ENCODE measurements around the gene CERS6. TPM values are rescaled to one million over a fixed set of nuclear protein-coding genes. Genes with fewer than 3 reads are reported as not detected.

The CERS6 gene
- total RNA-seq, 1 donor from 2014 or later, result 27.7 TPM

DNA sequence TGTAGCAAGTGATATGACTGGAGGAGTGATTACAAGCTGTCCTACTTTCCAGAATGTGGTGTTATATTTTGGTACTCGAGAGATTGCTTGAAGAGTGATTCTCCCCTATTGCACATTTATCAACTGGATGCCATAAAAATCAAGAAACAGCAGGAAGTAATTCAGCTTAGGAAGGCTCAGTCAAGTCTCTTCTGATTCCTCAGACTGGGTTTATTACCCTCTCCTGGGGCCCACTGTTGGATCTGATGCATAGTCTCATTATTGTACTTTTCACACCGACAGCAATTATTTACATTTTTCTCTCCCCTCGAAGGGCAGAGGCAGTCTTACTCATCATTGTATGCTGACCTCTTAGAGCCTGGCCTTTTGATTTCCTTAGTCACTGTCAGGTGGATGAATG, 355.6 kb downstream of the CERS6 start:
- Histone ChIP-seq H3K27ac (no peak overlapping the region), H3K4me3 (no peak overlapping the region), H3K9me3 (no peaks in the 10 kb centered on the region), H3K4me1 (no peaks in the 10 kb centered on the region), H3K36me3 (no peaks in the 10 kb centered on the region), H3K27me3 (no peaks in the 10 kb centered on the region)
- DNase-seq (ENCODE audit: extremely low spot score in 2 of 2), result no peak
- intact Hi-C loops (cut with DNase I), result no loop called here
- TF ChIP-seq POLR2AphosphoS5 (IDR thresholded peaks at IDR 0.05; ENCODE audit: insufficient read depth in 1 of 2, low read depth in 1 of 2) (no peak), POLR2A (IDR thresholded peaks at IDR 0.05) (no peak), CTCF (IDR thresholded peaks at IDR 0.05) (no peak)

- H3K27ac ChIP-seq, result no peak overlapping the region
- no peaks in the 10 kb centered on the region for H3K4me1 ChIP-seq
- intact Hi-C loops (cut with DNase I), result no loop called here
- TF ChIP-seq CTCF (IDR thresholded peaks at IDR 0.05) (no peak), POLR2A (IDR thresholded peaks at IDR 0.05) (no peak), POLR2AphosphoS5 (IDR thresholded peaks at IDR 0.05; ENCODE audit: insufficient read depth in 1 of 2, low read depth in 1 of 2) (no peak)
- no peaks in the 10 kb centered on the region for H3K36me3 ChIP-seq
- H3K27me3 ChIP-seq, result no peaks in the 10 kb centered on the region
- no peak for DNase-seq (ENCODE audit: extremely low spot score in 2 of 2)
- no peak overlapping the region for H3K4me3 ChIP-seq
- H3K9me3 ChIP-seq, result no peaks in the 10 kb centered on the region
These were observed 358.0 kb downstream of the CERS6 start for GRCh38 chr2:168814046-168814445.

DNA sequence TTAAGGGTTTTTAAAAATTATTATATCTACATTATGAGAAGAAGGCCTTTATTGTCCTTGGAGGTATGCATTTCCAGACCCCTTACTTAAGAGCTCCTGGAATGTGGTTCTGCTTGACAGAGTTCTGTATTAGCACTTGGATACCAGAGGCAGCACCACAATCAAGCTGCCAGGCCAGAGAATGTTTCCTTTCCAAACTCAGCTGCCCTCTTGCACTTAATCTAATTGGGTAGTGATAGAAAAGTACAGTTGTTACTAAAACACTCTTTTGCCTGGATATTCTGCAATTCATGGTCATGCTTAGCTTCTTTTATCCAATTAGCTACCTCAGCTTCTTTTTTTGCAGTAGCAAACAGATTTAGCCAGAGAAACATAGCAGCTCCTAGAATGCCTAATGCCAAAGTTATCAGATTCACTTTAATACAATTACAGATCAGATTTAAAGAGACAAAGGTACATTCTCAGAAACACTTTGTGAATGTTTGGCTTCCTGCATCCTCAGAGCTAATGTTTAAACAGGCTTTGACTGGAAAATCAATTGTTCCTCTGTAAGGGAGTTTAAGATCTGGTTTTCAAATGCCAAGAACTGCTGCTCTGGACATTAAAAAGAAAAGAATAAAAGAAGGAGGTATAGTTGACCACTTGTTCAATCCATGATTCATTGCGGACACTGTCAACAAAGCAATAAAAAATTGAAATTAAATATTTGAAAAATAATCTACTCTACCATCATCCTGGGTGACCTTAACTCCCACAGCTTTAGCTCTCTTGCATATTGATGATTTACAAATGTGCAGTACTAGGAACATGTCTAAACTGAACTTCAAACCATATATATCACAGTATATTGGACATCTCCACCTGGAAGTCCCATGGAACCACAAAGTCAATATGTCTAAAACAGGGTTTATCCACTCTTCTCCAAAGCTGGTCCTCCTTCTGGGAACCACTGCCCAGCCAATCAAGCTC, 359.2 kb downstream of the CERS6 start:
- no peak overlapping the region for H3K4me3 ChIP-seq
- no peak for TF ChIP-seq POLR2A (IDR thresholded peaks at IDR 0.05)
- TF ChIP-seq POLR2AphosphoS5 (IDR thresholded peaks at IDR 0.05; ENCODE audit: insufficient read depth in 1 of 2, low read depth in 1 of 2), result no peak
- TF ChIP-seq CTCF (IDR thresholded peaks at IDR 0.05), result no peak
- no peaks in the 10 kb centered on the region for H3K9me3 ChIP-seq
- no peak for DNase-seq (ENCODE audit: extremely low spot score in 2 of 2)
- intact Hi-C loops (cut with DNase I), result no loop called here
- no peaks in the 10 kb centered on the region for H3K36me3 ChIP-seq
- H3K4me1 ChIP-seq, result no peaks in the 10 kb centered on the region
- H3K27me3 ChIP-seq, result no peaks in the 10 kb centered on the region
- no peak overlapping the region for H3K27ac ChIP-seq

DNA sequence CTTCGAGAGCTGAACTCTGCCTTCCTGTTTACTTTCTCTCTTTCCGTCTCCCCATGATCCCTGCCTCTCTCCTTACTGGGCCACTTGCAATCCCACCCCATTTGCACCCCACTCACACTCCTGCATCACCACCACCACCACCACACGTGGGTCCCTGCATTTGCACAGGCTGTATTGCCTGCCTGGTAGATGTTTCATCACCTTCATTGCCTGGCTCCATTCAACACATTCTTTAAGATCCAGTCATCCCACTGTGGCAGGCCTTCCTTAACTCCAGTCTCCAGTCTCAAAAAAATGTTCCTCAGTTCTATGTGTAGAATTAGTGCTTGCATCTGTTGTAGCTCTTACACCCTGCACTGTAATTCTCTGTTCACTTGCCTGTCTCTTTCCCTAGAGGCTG, 360.3 kb downstream of the CERS6 start:
- intact Hi-C loops (cut with DNase I), result no loop called here
- no peaks in the 10 kb centered on the region for H3K36me3 ChIP-seq
- H3K27me3 ChIP-seq, result no peaks in the 10 kb centered on the region
- no peak for TF ChIP-seq CTCF (IDR thresholded peaks at IDR 0.05)
- no peak for TF ChIP-seq POLR2AphosphoS5 (IDR thresholded peaks at IDR 0.05; ENCODE audit: insufficient read depth in 1 of 2, low read depth in 1 of 2)
- TF ChIP-seq POLR2A (IDR thresholded peaks at IDR 0.05), result no peak
- DNase-seq (ENCODE audit: extremely low spot score in 2 of 2), result no peak
- no peaks in the 10 kb centered on the region for H3K9me3 ChIP-seq
- H3K4me3 ChIP-seq, result no peak overlapping the region
- H3K27ac ChIP-seq, result no peak overlapping the region
- no peaks in the 10 kb centered on the region for H3K4me1 ChIP-seq
